ENCODE data around the gene GOLGB1. TPM values are rescaled to one million over a fixed set of nuclear protein-coding genes. Genes with fewer than 3 reads are reported as not detected.

GOLGB1 gene
- total and polyA plus RNA-seq, 4 donors = 10.1 to 58.8 (median 33.0) TPM

GRCh38 chr3:121642601-121643314 is 106.8 kb downstream of the GOLGB1 start:
- Histone ChIP-seq H3K36me3 (ENCODE audit: control insufficient read depth in 4 of 4, insufficient read depth in 3 of 4, low read depth in 1 of 4, low read length in 3 of 4) (peaks cover 0 to 18% (median 15%) of the 10 kb centered on the region in 4 donors), H3K4me1 (ENCODE audit: control insufficient read depth in 4 of 4, insufficient read depth in 4 of 4, low read length in 3 of 4) (no peaks in the 10 kb centered on the region), H3K27me3 (ENCODE audit: control insufficient read depth in 4 of 4, insufficient read depth in 4 of 4, low read length in 3 of 4) (no peaks in the 10 kb centered on the region), H3K9ac (ENCODE audit: low read depth in 1 of 2, low read length in 2 of 2) (no peak overlapping the region), H3K9me3 (ENCODE audit: control insufficient read depth in 4 of 4, low read length in 3 of 4) (no peaks in the 10 kb centered on the region), H3K4me3 (ENCODE audit: low read depth in 1 of 3, low read length in 3 of 3) (no peak overlapping the region), H3K27ac (ENCODE audit: low read depth in 1 of 2, low read length in 2 of 2) (no peak overlapping the region)
- no peak for DNase-seq (ENCODE audit: low spot score)
- WGBS = 55% methylated on average over 9 of the region's 9 CpGs
- no peak for TF ChIP-seq FOXA1 (IDR thresholded peaks at IDR 0.05)
- no peak for TF ChIP-seq FOXA2 (IDR thresholded peaks at IDR 0.05)
- TF ChIP-seq RXRA (IDR thresholded peaks at IDR 0.05) = peak in 1 of 2 donors; percentile 34

GRCh38 chr3:121641127-121641526 is 108.4 kb downstream of the GOLGB1 start:
- no peaks in the 10 kb centered on the region for H3K9me3 ChIP-seq (ENCODE audit: control insufficient read depth in 4 of 4, low read length in 3 of 4)
- no peaks in the 10 kb centered on the region for H3K27me3 ChIP-seq (ENCODE audit: control insufficient read depth in 4 of 4, insufficient read depth in 4 of 4, low read length in 3 of 4)
- peaks cover 0 to 26% (median 21%) of the 10 kb centered on the region in 4 donors for H3K36me3 ChIP-seq (ENCODE audit: control insufficient read depth in 4 of 4, insufficient read depth in 3 of 4, low read depth in 1 of 4, low read length in 3 of 4)
- no peak overlapping the region for H3K9ac ChIP-seq (ENCODE audit: low read depth in 1 of 2, low read length in 2 of 2)
- no peak for TF ChIP-seq HNF4G (IDR thresholded peaks at IDR 0.05)
- no peak for TF ChIP-seq RXRA (IDR thresholded peaks at IDR 0.05)
- no peak for TF ChIP-seq SP1 (IDR thresholded peaks at IDR 0.05)
- no peak for TF ChIP-seq FOXA1 (IDR thresholded peaks at IDR 0.05)
- TF ChIP-seq FOXA2 (IDR thresholded peaks at IDR 0.05) = no peak
- TF ChIP-seq CTCF (IDR thresholded peaks at IDR 0.05; ENCODE audit: low read depth, low read length, missing input control) = no peak
- TF ChIP-seq ZBTB33 (IDR thresholded peaks at IDR 0.05) = no peak
- TF ChIP-seq ATF3 (IDR thresholded peaks at IDR 0.05) = no peak
- no peak for TF ChIP-seq HNF4A (conservative IDR thresholded peaks at IDR 0.05)
- TF ChIP-seq EGR1 (IDR thresholded peaks at IDR 0.05; ENCODE audit: low read depth in 2 of 2) = no peak
- TF ChIP-seq RAD21 (IDR thresholded peaks at IDR 0.05) = no peak
- TF ChIP-seq GABPA (IDR thresholded peaks at IDR 0.05 in 1 of 2, conservative IDR thresholded peaks at IDR 0.05 in 1 of 2) = no peak
- no peak for TF ChIP-seq JUND (IDR thresholded peaks at IDR 0.05)
- TF ChIP-seq NR2F2 (IDR thresholded peaks at IDR 0.05) = no peak
- no peak for TF ChIP-seq MAX (IDR thresholded peaks at IDR 0.05)
- no peak for TF ChIP-seq TAF1 (conservative IDR thresholded peaks at IDR 0.05)
- TF ChIP-seq REST (IDR thresholded peaks at IDR 0.05) = no peak
- no peak for TF ChIP-seq YY1 (IDR thresholded peaks at IDR 0.05)
- WGBS = 95% methylated on average over 2 of the region's 2 CpGs
- no peaks in the 10 kb centered on the region for H3K4me1 ChIP-seq (ENCODE audit: control insufficient read depth in 4 of 4, insufficient read depth in 4 of 4, low read length in 3 of 4)
- no peak overlapping the region for H3K27ac ChIP-seq (ENCODE audit: low read depth in 1 of 2, low read length in 2 of 2)
- H3K4me3 ChIP-seq (ENCODE audit: low read depth in 1 of 3, low read length in 3 of 3) = no peak overlapping the region
- no peak for DNase-seq (ENCODE audit: low spot score)
